ENCODE data around the gene TMCO6. TPM values are rescaled to one million over a fixed set of nuclear protein-coding genes. Genes with fewer than 3 reads are reported as not detected.
"Not testable (repeated sequence)": the region's sequence is repeated elsewhere in the genome, so short reads cannot be mapped to it uniquely, and the experiment has no call there.

TMCO6 gene
- polyA plus RNA-seq, 3 donors = 9.8 to 45.5 (median 12.6) TPM

GRCh38 chr5:140600096-140600495, 39.2 kb upstream of the TMCO6 start:
- peaks cover 75 to 95% of the 10 kb centered on the region in 2 donors for H3K4me1 ChIP-seq (ENCODE audit: control insufficient read depth in 1 of 2, insufficient read depth in 2 of 2, low read length in 2 of 2)
- no peak overlapping the region for H3K4me2 ChIP-seq (replicated peaks; ENCODE audit: extremely low read depth, low read length, poor library complexity, severe bottlenecking)
- no peak for DNase-seq
- no peaks in the 10 kb centered on the region for H4K20me1 ChIP-seq (ENCODE audit: insufficient read depth, low read length)
- intact Hi-C loops (cut with micrococcal nuclease) = loop anchor here in 1 of 2 donors (5.0 kb wide), 1 partner anchor 43 kb away; the partner anchor contains the start of gene SRA1
- H3K27ac ChIP-seq (ENCODE audit: low read depth in 1 of 2, low read length in 2 of 2) = no peak overlapping the region
- H3K4me3 ChIP-seq (replicated peaks in 1 of 3; ENCODE audit: low read depth in 2 of 3, low read length in 3 of 3) = no peak overlapping the region
- peaks cover 11% of the 10 kb centered on the region for H3K79me2 ChIP-seq (ENCODE audit: insufficient read depth, low read length)
- no peak overlapping the region for H2AFZ ChIP-seq (ENCODE audit: insufficient read depth, low read depth, low read length, poor library complexity, severe bottlenecking)
- no peak overlapping the region for H3K9ac ChIP-seq (ENCODE audit: insufficient read depth, low read length, poor library complexity, severe bottlenecking)
- H3K27ac Mint-ChIP-seq = peak overlapping the region in 2 of 7 donors; percentile 45 to 99
- H3K36me3 ChIP-seq (replicated peaks in 1 of 2; ENCODE audit: control insufficient read depth in 1 of 2, insufficient read depth in 2 of 2, low read length in 2 of 2) = no peaks in the 10 kb centered on the region
- H3K4me3 Mint-ChIP-seq = no peak overlapping the region
- TF ChIP-seq CTCF (IDR thresholded peaks at IDR 0.05) = no peak
- H3K27me3 Mint-ChIP-seq (ENCODE audit: low read depth in 3 of 3) = peaks cover 0 to 5% (median 0%) of the 10 kb centered on the region in 3 donors
- no peaks in the 10 kb centered on the region for H3K27me3 ChIP-seq (ENCODE audit: control insufficient read depth in 2 of 2, insufficient read depth in 2 of 2, low read length in 2 of 2)
- peaks cover 2% of the 10 kb centered on the region in 2 donors for H3K36me3 Mint-ChIP-seq
- H3K9me3 ChIP-seq (replicated peaks in 1 of 2; ENCODE audit: control insufficient read depth in 1 of 2, insufficient read depth in 1 of 2, low read length in 2 of 2) = no peaks in the 10 kb centered on the region
- peaks cover 0 to 3% (median 0%) of the 10 kb centered on the region in 7 donors for H3K9me3 Mint-ChIP-seq
- peaks cover 71% of the 10 kb centered on the region for H3K4me1 Mint-ChIP-seq

- Histone ChIP-seq H3K4me3 (replicated peaks in 1 of 3; ENCODE audit: low read depth in 2 of 3, low read length in 3 of 3) (peak overlapping the region in 1 of 3 experiments; percentile 28), H3K27ac (ENCODE audit: low read depth in 1 of 2, low read length in 2 of 2) (peak overlapping the region; percentile 94 to 95), H3K79me2 (ENCODE audit: insufficient read depth, low read length) (peaks cover 15% of the 10 kb centered on the region), H2AFZ (ENCODE audit: insufficient read depth, low read depth, low read length, poor library complexity, severe bottlenecking) (no peak overlapping the region), H3K4me2 (replicated peaks; ENCODE audit: extremely low read depth, low read length, poor library complexity, severe bottlenecking) (peak overlapping the region; percentile 33), H3K36me3 (replicated peaks in 1 of 2; ENCODE audit: control insufficient read depth in 1 of 2, insufficient read depth in 2 of 2, low read length in 2 of 2) (no peaks in the 10 kb centered on the region), H3K9me3 (replicated peaks in 1 of 2; ENCODE audit: control insufficient read depth in 1 of 2, insufficient read depth in 1 of 2, low read length in 2 of 2) (no peaks in the 10 kb centered on the region), H3K9ac (ENCODE audit: insufficient read depth, low read length, poor library complexity, severe bottlenecking) (peak overlapping the region; percentile 44), H3K27me3 (ENCODE audit: control insufficient read depth in 2 of 2, insufficient read depth in 2 of 2, low read length in 2 of 2) (no peaks in the 10 kb centered on the region), H4K20me1 (ENCODE audit: insufficient read depth, low read length) (no peaks in the 10 kb centered on the region), H3K4me1 (ENCODE audit: control insufficient read depth in 1 of 2, insufficient read depth in 2 of 2, low read length in 2 of 2) (peaks cover 71 to 95% of the 10 kb centered on the region in 2 donors)
- intact Hi-C loops (cut with micrococcal nuclease) = loop anchor here in 1 of 2 donors (5.0 kb wide), 1 partner anchor 45 kb away; the partner anchor contains the start of gene SRA1
- peak in 2 of 3 donors; percentile 82 to 86 for DNase-seq
- no peak for TF ChIP-seq CTCF (IDR thresholded peaks at IDR 0.05)
- peaks cover 0 to 5% (median 0%) of the 10 kb centered on the region in 3 donors for H3K27me3 Mint-ChIP-seq (ENCODE audit: low read depth in 3 of 3)
- H3K9me3 Mint-ChIP-seq = peaks cover 0 to 5% (median 0%) of the 10 kb centered on the region in 7 donors
- peaks cover 2 to 5% of the 10 kb centered on the region in 2 donors for H3K36me3 Mint-ChIP-seq
- H3K4me3 Mint-ChIP-seq = peak overlapping the region; percentile 55 to 60
- H3K27ac Mint-ChIP-seq = peak overlapping the region; percentile 94 to 100 (median 99)
- H3K4me1 Mint-ChIP-seq = peaks cover 66% of the 10 kb centered on the region
- WGBS (ENCODE audit: insufficient coverage) = 0% methylated on average over 1 of the region's 4 CpGs
Measured at GRCh38 chr5:140602147-140602546, 37.1 kb upstream of the TMCO6 start.

GRCh38 chr5:140603446-140603698, 35.9 kb upstream of the TMCO6 start:
- not testable (repeated sequence) for DNase-seq; H3K36me3 Mint-ChIP-seq; H3K27me3 ChIP-seq (ENCODE audit: control insufficient read depth in 2 of 2, insufficient read depth in 2 of 2, low read length in 2 of 2); H3K9ac ChIP-seq (ENCODE audit: insufficient read depth, low read length, poor library complexity, severe bottlenecking); H3K36me3 ChIP-seq (replicated peaks in 1 of 2; ENCODE audit: control insufficient read depth in 1 of 2, insufficient read depth in 2 of 2, low read length in 2 of 2); H3K9me3 ChIP-seq (replicated peaks in 1 of 2; ENCODE audit: control insufficient read depth in 1 of 2, insufficient read depth in 1 of 2, low read length in 2 of 2); H3K27me3 Mint-ChIP-seq (ENCODE audit: low read depth in 3 of 3); H2AFZ ChIP-seq (ENCODE audit: insufficient read depth, low read depth, low read length, poor library complexity, severe bottlenecking); H3K9me3 Mint-ChIP-seq; H4K20me1 ChIP-seq (ENCODE audit: insufficient read depth, low read length)
- WGBS (ENCODE audit: insufficient coverage) = 83% methylated on average over 4 of the region's 4 CpGs
- Mint-ChIP-seq H3K4me3 (peak overlapping the region in 1 of 2 donors; percentile 15), H3K27ac (peak overlapping the region; percentile 94 to 100 (median 99)), H3K4me1 (peaks cover 69% of the 10 kb centered on the region)
- intact Hi-C loops (cut with micrococcal nuclease) = loop anchor here in 1 of 2 donors (5.0 kb wide), 1 partner anchor 46 kb away; the partner anchor contains the start of gene SRA1
- peaks cover 17% of the 10 kb centered on the region for H3K79me2 ChIP-seq (ENCODE audit: insufficient read depth, low read length)
- H3K4me2 ChIP-seq (replicated peaks; ENCODE audit: extremely low read depth, low read length, poor library complexity, severe bottlenecking) = peak overlapping the region; percentile 33
- peaks cover 70 to 97% of the 10 kb centered on the region in 2 donors for H3K4me1 ChIP-seq (ENCODE audit: control insufficient read depth in 1 of 2, insufficient read depth in 2 of 2, low read length in 2 of 2)
- peak overlapping the region in 1 of 3 experiments; percentile 22 for H3K4me3 ChIP-seq (replicated peaks in 1 of 3; ENCODE audit: low read depth in 2 of 3, low read length in 3 of 3)
- peak overlapping the region; percentile 94 to 95 for H3K27ac ChIP-seq (ENCODE audit: low read depth in 1 of 2, low read length in 2 of 2)

Data from CD14-positive monocyte (primary cell).